Smooth muscle cell (in vitro differentiated cells): ENCODE measurements around the gene ARFIP1. TPM values are rescaled to one million over a fixed set of nuclear protein-coding genes. Genes with fewer than 3 reads are reported as not detected.

ENCODE experiments used
- DNase-seq: peaks from one replicate; lab custom pipeline; 2025; ENCODE audit not compliant: unreplicated experiment; lab: John Stamatoyannopoulos, UW
- H2AFZ ChIP-seq: fragments of 200-600 bp; sonication (generic); 2 replicates; pipeline ENCODE4 v1.6.0; 2016; ENCODE audit warnings: antibody characterized with exemption, low read depth, mild to moderate bottlenecking
- H3F3A ChIP-seq: fragments of 200-600 bp; sonication (generic); 2 replicates; pipeline ENCODE4 v1.6.0; 2017; ENCODE audit warnings: antibody characterized with exemption, low read depth
- H3K27ac ChIP-seq: fragments of 200-600 bp; sonication (generic); 2 replicates; pipeline ENCODE4 v1.5.1; 2016; ENCODE audit warnings: low read depth, mild to moderate bottlenecking
- H3K27me3 ChIP-seq: fragments of 200-600 bp; sonication (generic); 2 replicates; pipeline ENCODE4 v1.6.1; 2016; ENCODE audit warnings: low read depth, mild to moderate bottlenecking
- H3K36me3 ChIP-seq: fragments of 200-600 bp; sonication (generic); 2 replicates; pipeline ENCODE4 v1.5.1; 2016; ENCODE audit warnings: low read depth
- H3K4me1 ChIP-seq: fragments of 200-600 bp; sonication (generic); 2 replicates; pipeline ENCODE4 v1.5.1; 2016; ENCODE audit warnings: low read depth
- H3K4me2 ChIP-seq: fragments of 200-600 bp; sonication (generic); 2 replicates; pipeline ENCODE4 v1.6.0; 2016; ENCODE audit warnings: mild to moderate bottlenecking
- H3K4me3 ChIP-seq: fragments of 200-600 bp; sonication (generic); 2 replicates; pipeline ENCODE4 v1.5.1; 2016; ENCODE audit warnings: mild to moderate bottlenecking
- H3K79me2 ChIP-seq: fragments of 200-600 bp; sonication (generic); 2 replicates; pipeline ENCODE4 v1.6.0; 2016; ENCODE audit warnings: low read depth, mild to moderate bottlenecking
- H3K9ac ChIP-seq: fragments of 200-600 bp; sonication (generic); 2 replicates; pipeline ENCODE4 v1.6.0; 2016; ENCODE audit warnings: low read depth
- H3K9me3 ChIP-seq: fragments of 200-600 bp; sonication (generic); replicated peaks from 2 replicates; pipeline ENCODE4 v1.5.1; 2016; ENCODE audit warnings: low read depth
- H4K20me1 ChIP-seq: fragments of 200-600 bp; sonication (generic); 2 replicates; pipeline ENCODE4 v1.6.0; 2016; ENCODE audit warnings: low read depth
- WGBS: methylation state at CpG from one replicate; pipeline ENCODE4 v1.1.7; 2016; ENCODE audit warnings: low lambda C conversion rate; 5-methylcytosine and 5-hydroxymethylcytosine counted together
- polyA plus RNA-seq: library from polyadenylated mRNA; unstranded; fragments of >200 nt; fragmentation: Nextera tagmentation; extraction: Ambion mirVana; gene quantifications from 2 replicates; pipeline ENCODE4 v1.2.1, GENCODE V29; 2016
- total RNA-seq: library from RNA; depleted of rRNA; stranded (reverse); fragments of >200 nt; gene quantifications from 2 replicates; pipeline ENCODE4 v1.2.3, GENCODE V29; 2014
- TF ChIP-seq, protein P1 (sequence below): fragments of 200-600 bp; sonication (generic); IDR thresholded peaks from 2 replicates; pipeline ENCODE4 v1.5.1; 2017; ENCODE audit warnings: borderline replicate concordance, mild to moderate bottlenecking, antibody characterized with exemption; ENCODE audit not compliant: insufficient read depth, poor library complexity, severe bottlenecking

The ARFIP1 gene
- total and polyA plus RNA-seq, 2 experiments from 2014 or later, result 21.3 to 37.7 TPM

DNA sequence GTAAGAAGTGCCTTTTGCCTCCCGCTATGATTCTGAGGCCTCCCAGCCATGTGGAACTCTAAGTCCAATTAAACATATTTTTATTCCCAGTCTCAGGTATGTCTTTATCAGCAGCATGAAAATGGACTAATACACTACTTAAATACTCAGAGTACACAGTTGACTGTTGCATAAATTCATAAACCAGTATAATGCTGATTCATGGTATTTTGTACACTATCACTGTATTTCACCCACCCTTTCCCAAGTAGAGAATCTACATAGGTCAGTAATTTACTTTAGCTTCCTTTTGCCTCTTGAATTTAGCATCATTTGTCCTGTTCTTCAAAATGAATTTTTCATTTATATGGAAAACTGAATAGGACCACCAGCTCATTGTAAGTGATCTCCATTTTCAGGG lies 98.1 kb downstream of the ARFIP1 start:
- Histone ChIP-seq H3K4me2 (no peak overlapping the region), H3K4me3 (no peak overlapping the region), H3K9me3 (no peaks in the 10 kb centered on the region), H3K9ac (no peak overlapping the region), H4K20me1 (no peaks in the 10 kb centered on the region), H3K79me2 (no peaks in the 10 kb centered on the region), H3F3A (no peaks in the 10 kb centered on the region), H3K27ac (no peak overlapping the region), H3K27me3 (no peaks in the 10 kb centered on the region), H3K36me3 (peaks cover 3% of the 10 kb centered on the region), H3K4me1 (no peaks in the 10 kb centered on the region), H2AFZ (no peak overlapping the region)
- no peak for DNase-seq
- 100% methylated on average over 1 of the region's 1 CpG for WGBS
- TF ChIP-seq, protein P1, sequence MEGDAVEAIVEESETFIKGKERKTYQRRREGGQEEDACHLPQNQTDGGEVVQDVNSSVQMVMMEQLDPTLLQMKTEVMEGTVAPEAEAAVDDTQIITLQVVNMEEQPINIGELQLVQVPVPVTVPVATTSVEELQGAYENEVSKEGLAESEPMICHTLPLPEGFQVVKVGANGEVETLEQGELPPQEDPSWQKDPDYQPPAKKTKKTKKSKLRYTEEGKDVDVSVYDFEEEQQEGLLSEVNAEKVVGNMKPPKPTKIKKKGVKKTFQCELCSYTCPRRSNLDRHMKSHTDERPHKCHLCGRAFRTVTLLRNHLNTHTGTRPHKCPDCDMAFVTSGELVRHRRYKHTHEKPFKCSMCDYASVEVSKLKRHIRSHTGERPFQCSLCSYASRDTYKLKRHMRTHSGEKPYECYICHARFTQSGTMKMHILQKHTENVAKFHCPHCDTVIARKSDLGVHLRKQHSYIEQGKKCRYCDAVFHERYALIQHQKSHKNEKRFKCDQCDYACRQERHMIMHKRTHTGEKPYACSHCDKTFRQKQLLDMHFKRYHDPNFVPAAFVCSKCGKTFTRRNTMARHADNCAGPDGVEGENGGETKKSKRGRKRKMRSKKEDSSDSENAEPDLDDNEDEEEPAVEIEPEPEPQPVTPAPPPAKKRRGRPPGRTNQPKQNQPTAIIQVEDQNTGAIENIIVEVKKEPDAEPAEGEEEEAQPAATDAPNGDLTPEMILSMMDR, result no peak

DNA sequence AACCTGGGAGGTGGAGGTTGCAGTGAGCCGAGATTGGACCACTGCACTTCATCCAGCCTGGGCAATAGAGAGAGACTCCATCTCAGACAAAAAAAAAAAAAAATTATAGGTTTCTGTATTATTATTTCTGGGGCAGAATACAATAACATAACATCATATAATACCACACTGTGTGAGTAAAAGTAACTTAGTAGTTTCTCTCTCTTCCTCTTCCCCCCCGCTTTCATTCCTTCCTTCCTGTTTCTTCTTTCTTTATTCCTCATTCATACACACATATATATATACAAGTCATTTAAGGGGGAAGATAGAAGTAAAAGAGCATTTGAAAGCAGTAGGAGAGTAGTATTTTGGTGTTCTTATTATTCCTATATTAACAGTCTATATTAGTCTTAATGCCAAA lies 100.5 kb downstream of the ARFIP1 start:
- H3K27ac ChIP-seq, result no peak overlapping the region
- H3K4me2 ChIP-seq, result no peak overlapping the region
- no peaks in the 10 kb centered on the region for H4K20me1 ChIP-seq
- DNase-seq, result no peak
- no peaks in the 10 kb centered on the region for H3K79me2 ChIP-seq
- H3K9ac ChIP-seq, result no peak overlapping the region
- H3K9me3 ChIP-seq, result no peaks in the 10 kb centered on the region
- H3K4me3 ChIP-seq, result no peak overlapping the region
- H3F3A ChIP-seq, result no peaks in the 10 kb centered on the region
- no peaks in the 10 kb centered on the region for H3K27me3 ChIP-seq
- WGBS, result 93% methylated on average over 2 of the region's 2 CpGs
- H3K4me1 ChIP-seq, result peaks cover 3% of the 10 kb centered on the region
- no peak overlapping the region for H2AFZ ChIP-seq
- TF ChIP-seq, protein P1, result no peak
- H3K36me3 ChIP-seq, result no peaks in the 10 kb centered on the region

DNA sequence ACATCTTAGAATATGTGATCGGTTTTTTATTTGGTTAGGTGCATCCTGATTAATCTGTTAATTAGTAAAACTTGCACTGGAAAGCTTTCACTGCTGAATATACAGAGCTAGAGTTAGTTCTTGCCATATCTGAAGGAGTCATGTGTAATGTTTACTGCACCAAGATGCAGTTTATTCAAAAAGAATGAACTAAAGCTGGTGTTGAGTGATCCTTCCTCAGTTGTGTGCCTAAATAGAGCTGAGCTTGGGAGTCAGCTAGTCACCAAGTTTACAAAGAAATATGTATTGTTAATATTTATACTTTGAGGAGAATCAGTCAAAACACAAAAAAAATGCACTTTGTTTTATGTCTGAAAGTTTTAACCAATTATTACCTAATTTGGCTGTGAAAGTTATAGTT lies 102.2 kb downstream of the ARFIP1 start:
- Histone ChIP-seq H2AFZ (no peak overlapping the region), H3K27ac (no peak overlapping the region), H3K27me3 (no peaks in the 10 kb centered on the region), H3K79me2 (no peaks in the 10 kb centered on the region), H3K4me2 (no peak overlapping the region), H3K9me3 (no peaks in the 10 kb centered on the region), H4K20me1 (no peaks in the 10 kb centered on the region), H3K9ac (no peak overlapping the region), H3F3A (no peaks in the 10 kb centered on the region), H3K4me1 (peaks cover 10% of the 10 kb centered on the region), H3K4me3 (no peak overlapping the region), H3K36me3 (no peaks in the 10 kb centered on the region)
- WGBS, result 100% methylated on average over 1 of the region's 1 CpG
- no peak for DNase-seq
- TF ChIP-seq, protein P1, result no peak

DNA sequence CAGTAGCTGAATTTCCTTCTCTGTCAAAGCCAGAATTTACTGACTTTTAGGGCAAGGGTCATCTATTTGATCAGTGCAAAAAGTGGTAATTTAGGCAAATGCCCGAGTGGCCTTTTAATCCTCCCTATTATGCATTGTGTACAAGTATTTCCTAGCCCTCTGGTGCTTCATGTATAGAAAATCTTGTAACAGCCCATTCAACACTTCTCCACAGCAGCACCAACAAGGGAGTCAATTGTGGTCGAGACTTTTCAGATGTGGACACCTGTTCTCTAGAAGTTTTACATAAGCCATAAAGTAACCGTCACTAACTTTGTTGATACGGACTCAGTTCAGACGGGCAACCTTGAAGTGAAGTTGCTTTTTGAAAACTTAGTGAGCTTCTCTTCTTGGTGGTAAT lies 105.4 kb downstream of the ARFIP1 start:
- H3K79me2 ChIP-seq, result no peaks in the 10 kb centered on the region
- H3K27me3 ChIP-seq, result no peaks in the 10 kb centered on the region
- no peaks in the 10 kb centered on the region for H3F3A ChIP-seq
- no peak overlapping the region for H3K27ac ChIP-seq
- WGBS, result 91% methylated on average over 5 of the region's 5 CpGs
- H3K9me3 ChIP-seq, result no peaks in the 10 kb centered on the region
- H3K4me3 ChIP-seq, result no peak overlapping the region
- TF ChIP-seq, protein P1, result no peak
- H4K20me1 ChIP-seq, result no peaks in the 10 kb centered on the region
- peaks cover 1% of the 10 kb centered on the region for H3K36me3 ChIP-seq
- peaks cover 10% of the 10 kb centered on the region for H3K4me1 ChIP-seq
- no peak for DNase-seq
- H2AFZ ChIP-seq, result no peak overlapping the region
- no peak overlapping the region for H3K4me2 ChIP-seq
- H3K9ac ChIP-seq, result no peak overlapping the region
